NCI-H774 (cell line): Measurements from ENCODE around the gene IFT25.
"Not testable (repeated sequence)": the region's sequence is repeated elsewhere in the genome, so short reads cannot be mapped to it uniquely, and the experiment has no call there.

Source experiments
- DNase-seq: peaks from one replicate; lab custom pipeline; 2025; lab: John Stamatoyannopoulos, UW

The IFT25 gene

DNA sequence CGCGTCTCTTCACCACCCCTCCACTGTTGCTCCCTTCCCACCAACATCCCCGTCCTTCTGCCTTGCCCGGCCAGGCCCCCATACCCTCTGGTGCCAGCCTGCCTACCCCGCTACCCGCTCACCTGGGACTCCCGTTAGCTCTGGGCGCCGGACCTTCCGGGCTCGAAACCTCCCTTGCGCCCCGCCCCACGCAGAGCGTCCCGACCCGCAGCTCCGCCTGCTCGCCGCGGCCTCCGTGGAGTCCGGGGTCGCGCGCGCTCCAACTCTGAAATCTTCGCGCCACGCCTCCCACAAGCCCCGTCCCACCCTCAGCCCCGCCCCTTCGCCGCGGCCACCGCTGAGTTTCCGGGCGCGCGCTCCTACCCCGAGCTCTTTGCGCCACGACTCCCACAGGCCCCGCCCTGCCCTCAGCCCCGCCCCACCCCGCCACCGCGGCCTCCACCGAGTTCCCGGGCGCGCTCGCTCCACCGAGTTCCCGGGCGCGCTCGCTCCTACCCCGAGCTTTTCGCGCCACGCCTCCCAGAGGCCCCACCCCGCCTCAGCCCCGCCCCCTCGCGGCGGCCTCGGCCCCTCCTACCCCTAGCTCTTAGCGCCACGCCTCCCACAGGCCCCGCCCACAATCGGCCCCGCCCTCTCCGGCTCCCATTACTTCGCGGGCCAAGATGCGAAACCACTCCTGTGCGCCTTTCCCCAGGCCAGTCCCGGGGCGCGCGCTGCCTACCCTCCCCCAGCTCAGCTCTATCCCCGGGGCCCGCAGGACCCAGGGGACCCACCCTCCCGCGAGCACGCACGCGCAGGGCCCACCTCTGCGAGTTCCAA is at the start of gene IFT25:
IFT25 (minus strand) TSS at position 267 of the 819 bp plus-strand sequence. CDS start 5,617 bp downstream, outside the sequence.
- DNase-seq: peak; percentile 96

DNA sequence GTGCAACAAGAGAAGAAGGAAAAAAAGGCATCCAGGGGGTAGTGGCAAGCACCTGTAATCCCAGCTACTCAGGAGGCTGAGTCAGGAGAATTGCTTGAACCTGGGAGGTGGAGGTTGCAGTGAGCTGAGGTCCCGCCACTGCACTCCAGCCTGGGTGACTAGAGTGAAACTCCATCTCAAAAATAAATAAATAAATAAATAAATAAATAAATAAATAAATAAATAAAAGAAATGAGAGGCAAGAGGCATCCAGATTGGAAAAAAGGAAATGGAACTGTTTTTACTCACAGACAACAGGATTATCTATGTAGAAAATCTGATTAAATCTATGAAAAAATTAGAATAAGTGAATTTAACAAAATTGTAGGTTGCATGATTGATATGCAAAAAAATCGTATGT is 49.0 kb upstream of the IFT25 start:
- DNase-seq: not testable (repeated sequence)

- no peak for DNase-seq
Observed at GRCh38 chr1:53992085-53992874, 46.8 kb upstream of the IFT25 start.

- DNase-seq: no peak
Observed at GRCh38 chr1:53987880-53988279, 42.4 kb upstream of the IFT25 start.

GRCh38 chr1:53986458-53986857 is 41.0 kb upstream of the IFT25 start:
- no peak for DNase-seq

GRCh38 chr1:53984726-53985125 is 39.2 kb upstream of the IFT25 start:
- DNase-seq: no peak

DNA sequence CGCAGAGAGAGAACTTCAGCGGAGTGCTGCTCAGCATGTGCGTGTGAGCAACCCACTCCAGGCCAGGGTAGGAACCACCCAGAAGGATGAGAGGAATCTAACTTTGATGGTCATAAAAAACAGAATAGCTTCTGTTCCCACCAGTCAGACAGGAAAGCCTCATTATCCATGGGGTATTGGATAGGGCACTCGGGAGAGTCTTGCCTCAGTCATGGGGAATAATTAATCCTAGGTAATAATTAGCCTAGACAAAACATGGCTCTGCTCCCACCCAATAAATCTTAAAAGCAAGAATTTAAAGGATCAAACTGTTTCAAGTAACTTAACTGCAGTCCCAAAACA is 37.2 kb upstream of the IFT25 start:
- DNase-seq: no peak

DNA sequence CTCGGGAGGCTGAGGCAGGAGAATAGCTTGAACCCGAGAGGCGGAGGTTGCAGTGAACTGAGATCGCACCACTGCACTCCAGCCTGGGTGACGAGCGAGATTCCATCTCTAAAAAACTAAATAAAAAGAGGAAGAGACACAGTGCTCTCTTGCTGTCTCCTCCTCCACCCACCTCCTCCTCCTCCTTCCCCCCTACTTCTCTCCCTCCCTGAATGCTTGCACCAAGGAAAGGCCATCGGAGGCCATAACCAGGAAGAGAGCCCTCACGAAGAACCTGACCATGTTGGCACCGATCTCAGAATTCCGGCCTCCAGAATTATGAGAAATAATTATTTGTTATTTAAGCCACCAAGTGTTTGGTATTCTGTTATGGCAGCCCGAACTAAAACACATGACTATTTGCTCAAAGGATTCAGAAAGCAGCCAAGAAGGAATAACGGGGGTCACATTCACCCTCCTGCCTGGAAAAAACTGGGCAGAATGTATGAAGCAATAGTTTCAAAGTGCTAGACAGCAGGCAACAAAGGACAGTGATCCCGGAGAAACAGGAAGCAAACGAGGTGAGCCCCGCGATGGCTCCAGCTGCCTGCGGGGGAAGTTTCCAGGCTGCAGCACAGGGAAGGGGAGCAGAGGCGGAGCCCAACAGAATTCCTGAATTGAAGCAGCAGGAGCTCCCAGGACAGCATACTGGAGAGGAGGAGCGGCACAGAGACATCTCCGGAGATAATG is 36.7 kb upstream of the IFT25 start:
- DNase-seq: no peak

DNA sequence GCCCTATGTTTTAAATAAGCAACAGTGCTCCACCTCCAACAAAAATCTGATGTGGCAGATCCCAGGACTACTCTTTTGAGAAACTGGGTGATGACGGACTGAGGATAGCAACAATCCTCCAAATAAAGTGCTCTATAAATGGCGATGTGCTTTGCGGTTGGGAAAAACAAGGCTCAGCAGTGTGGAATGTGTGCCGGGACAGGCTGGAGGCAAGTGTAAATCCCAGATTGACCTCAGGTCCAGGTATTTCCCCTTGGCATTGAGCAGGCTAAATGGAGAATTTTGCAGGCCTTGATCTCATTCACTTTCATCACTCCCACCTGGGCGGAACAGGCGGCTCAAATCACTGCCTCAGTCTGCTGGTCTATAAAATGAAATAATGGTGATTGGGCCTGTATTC is 35.7 kb upstream of the IFT25 start:
- DNase-seq: no peak

DNA sequence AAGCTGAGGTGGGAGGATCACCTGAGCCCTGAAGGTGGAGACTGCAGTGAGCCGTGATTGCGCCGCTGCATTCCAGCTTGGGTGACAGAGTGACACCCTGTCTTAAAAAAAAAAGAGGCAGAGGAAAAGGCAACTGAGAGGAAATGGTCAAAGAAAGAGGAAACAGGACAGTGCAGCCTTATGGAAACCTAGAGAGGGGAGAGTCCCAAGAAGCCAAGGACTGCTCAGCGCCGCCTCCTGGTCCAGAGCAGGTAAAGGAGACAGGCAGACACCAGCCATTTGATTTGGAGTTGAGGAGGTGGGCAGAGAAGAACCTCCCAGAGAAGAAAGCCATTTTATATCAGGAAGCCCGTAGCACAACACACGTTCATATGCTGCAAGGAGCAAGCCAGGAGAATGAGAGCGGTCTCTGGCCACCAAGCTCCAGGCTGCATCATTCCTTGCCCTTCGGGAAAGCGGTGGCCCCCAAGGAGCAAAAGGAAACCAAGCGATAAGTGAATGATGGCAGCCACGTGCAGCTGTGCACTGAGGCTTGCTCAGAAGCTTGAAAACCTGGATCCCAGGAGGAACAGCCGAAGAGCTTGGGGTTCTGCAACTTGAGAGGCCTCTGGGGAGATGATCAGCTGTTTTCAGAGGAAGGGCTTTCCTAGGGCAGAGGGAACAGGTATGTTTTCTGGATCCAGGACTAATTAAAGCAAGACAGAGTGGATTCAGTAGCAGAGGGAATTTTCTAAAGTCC is 34.4 kb upstream of the IFT25 start:
- DNase-seq: no peak

DNA sequence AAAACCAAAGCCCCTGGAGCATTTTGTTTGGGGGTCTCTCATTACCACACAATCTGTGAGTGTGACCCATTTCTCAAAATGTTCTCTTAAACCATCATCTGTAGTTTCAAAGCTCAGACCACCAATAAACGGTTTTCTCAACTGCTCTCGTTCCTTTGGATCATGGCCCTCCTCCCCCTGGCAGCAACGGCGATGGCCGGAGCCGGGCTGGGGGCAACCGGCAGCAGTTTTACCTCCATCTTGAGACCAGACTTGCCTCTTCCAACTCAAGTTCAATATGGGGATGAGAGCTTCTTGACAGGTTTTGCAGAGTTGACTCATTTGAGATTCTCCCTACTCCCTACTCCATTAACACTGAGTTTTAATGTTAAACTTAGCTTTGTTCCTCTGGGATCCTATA is 30.4 kb upstream of the IFT25 start:
- no peak for DNase-seq

GRCh38 chr1:53971718-53972117 is 26.2 kb upstream of the IFT25 start:
- no peak for DNase-seq

GRCh38 chr1:53969323-53969722 is 23.8 kb upstream of the IFT25 start:
- not testable (repeated sequence) for DNase-seq

- peak; percentile 13 for DNase-seq
Observed at GRCh38 chr1:53968125-53968513, 22.6 kb upstream of the IFT25 start.

DNA sequence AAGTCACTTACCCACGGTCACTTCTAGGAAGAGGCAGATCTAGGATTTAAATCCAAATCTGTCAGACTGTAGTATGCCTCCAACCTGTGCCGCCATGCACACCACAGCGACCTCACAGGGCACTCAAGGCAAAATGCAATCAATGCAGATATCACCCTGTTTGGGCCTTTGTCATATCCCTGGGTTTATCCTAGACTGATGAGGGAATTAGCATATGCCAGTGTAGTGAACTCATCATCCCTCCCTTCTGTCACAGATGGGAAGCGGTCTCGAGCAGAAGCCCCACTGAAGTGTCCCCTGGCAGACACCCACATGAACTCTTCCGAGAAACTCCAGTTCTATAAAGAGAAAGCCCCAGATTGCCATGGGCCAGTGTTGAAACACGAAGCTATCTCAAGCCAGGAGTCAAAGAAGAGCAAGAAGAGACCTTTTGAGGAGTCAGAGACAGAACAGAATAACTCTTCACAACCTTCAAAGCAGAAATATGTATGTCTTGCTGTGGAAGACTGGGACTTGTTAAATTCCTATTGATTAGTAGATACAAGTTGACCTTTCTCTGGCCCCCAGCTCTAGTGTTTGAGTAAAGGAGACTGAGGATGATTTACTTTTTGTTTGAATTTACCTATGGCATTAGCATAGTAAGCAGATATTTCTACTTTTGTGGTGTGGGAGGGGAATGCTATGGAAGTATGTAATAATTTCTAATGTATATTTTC is 22.1 kb upstream of the IFT25 start:
- DNase-seq: no peak

- no peak for DNase-seq
Observed at GRCh38 chr1:53966794-53967193, 21.3 kb upstream of the IFT25 start.

DNA sequence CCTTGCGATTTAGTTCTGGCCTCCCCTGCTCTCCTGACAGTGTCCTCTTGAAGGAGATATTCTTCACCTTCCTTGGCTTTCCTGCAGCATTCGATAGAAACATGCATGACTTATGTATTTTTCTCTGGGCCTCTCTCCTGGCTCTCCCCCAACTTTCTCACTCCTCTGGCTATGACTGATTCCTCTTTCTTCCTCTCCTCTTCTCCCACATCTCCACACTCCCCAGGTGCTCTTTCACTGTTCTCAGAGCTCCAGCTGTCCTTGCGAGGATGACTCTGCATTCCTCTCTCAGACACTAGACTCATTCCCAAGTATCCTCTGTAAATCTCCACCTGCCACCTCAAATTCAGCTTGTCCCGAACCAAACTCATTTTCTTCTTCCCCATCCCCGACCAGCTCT is 18.6 kb upstream of the IFT25 start:
- DNase-seq: no peak

DNA sequence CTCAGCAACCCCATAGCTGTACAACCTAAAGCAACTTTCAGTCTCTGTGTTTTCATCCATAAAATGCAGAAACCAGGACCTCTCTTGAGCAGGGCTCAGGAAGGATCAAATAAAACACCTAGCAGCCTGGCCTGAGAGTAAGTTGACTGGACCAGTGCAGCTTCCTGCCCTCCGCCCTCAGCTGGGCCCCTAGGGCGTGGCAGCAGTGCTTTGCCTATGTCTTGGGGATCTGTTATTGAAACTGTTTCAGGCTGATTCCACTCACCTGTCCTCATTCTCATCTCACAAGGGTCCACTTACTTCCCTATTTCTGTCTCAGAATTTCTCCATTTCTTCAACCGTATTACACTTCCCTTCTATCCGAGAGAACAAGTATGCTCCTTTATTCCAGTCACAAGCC is 18.0 kb upstream of the IFT25 start:
- DNase-seq: no peak

DNA sequence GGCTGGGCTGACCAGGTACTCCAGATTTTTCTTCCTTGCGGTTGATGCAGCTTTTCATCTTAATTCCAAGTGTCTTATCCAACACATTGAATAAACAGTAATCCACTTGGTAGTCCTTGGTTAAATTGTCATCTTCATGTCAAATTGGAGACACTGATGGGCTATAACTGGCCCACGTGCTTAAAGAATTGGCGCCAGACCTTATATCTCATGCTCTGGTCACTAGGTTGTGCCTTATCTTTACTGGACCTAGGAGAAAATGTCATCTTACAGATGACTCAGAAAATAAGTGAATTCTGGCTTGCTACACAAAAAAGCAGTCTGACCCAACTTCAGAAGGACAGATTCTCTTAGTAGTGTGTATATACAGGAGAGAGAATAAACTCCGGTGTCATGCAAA is 16.9 kb upstream of the IFT25 start:
- DNase-seq: no peak

- DNase-seq: no peak
Observed at GRCh38 chr1:53959664-53960250, 14.3 kb upstream of the IFT25 start.

DNA sequence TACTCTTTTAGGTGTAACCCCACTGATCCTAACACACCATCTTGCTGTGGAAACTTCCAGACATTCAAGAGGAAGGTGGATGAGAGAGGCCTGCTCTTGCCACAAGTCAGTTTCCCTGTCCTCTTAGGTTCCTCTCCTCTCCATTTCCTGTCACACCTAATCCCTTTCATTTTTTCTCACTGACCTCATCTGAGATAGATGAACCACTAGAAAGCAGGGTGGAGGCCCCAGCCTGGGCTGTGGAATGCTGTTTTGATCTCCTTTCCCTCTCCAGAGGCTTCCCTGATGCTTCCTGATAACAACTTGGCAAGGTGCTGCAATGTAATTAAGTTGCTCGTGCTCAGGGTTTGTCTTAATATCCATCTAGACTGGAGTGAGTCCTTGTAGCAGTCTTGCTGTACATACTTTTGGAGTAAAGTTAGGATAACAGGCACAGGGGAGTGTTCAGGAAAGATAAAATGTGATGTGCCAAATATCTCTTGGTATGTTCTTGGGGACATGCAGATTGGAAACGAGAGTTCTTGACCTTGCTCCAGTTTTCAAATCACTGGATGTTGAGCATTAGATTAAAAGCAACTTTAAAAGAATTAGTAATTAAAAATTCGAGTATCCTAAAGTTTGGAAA is 11.8 kb upstream of the IFT25 start:
- DNase-seq: no peak
